HepG2 (cell line): ENCODE data around the gene GRID1.

Experiments
- EP300 ChIP-seq, 3 experiments: sonication (generic) in 1 of 3; formaldehyde crosslinking in 1 of 3; IDR thresholded peaks; 2 replicates each; pipeline versions ENCODE4 v1.5.1 to v1.6.1; 2011 to 2020; ENCODE audit warnings: low read depth in 2 of 3, low read length in 2 of 3, borderline replicate concordance in 1 of 3, improper control_type of control experiment in 1 of 3, mild to moderate bottlenecking in 1 of 3, missing genetic modification reagents in 1 of 3, moderate library complexity in 1 of 3
- ETV6 ChIP-seq: sonication (generic); formaldehyde crosslinking; conservative IDR thresholded peaks from 2 replicates; pipeline ENCODE4 v1.4.0; 2020; ENCODE audit warnings: missing genetic modification reagents
- NR2C2 ChIP-seq: sonication (generic); formaldehyde crosslinking; IDR thresholded peaks from 2 replicates; pipeline ENCODE4 v1.4.0; 2020; ENCODE audit warnings: missing genetic modification reagents, mild to moderate bottlenecking, moderate library complexity, borderline replicate concordance
- SETDB1 ChIP-seq: sonication (generic); formaldehyde crosslinking; IDR thresholded peaks from 2 replicates; pipeline ENCODE4 v1.5.1; 2020; ENCODE audit warnings: missing genetic modification reagents, mild to moderate bottlenecking, borderline replicate concordance
- TCF7 ChIP-seq: sonication (generic); IDR thresholded peaks from 2 replicates; pipeline ENCODE4 v1.6.1; 2016; ENCODE audit warnings: antibody characterized with exemption, low read depth
- ZNF780A ChIP-seq: sonication (generic); formaldehyde crosslinking; IDR thresholded peaks from 2 replicates; pipeline ENCODE4 v1.8.0; 2022; ENCODE audit warnings: mild to moderate bottlenecking, missing genetic modification reagents, moderate library complexity
- TF ChIP-seq, protein P1 (sequence below): sonication (generic); formaldehyde crosslinking; IDR thresholded peaks from 2 replicates; pipeline ENCODE4 v1.9.0; 2022; ENCODE audit warnings: missing genetic modification reagents, mild to moderate bottlenecking, borderline replicate concordance

DNA sequence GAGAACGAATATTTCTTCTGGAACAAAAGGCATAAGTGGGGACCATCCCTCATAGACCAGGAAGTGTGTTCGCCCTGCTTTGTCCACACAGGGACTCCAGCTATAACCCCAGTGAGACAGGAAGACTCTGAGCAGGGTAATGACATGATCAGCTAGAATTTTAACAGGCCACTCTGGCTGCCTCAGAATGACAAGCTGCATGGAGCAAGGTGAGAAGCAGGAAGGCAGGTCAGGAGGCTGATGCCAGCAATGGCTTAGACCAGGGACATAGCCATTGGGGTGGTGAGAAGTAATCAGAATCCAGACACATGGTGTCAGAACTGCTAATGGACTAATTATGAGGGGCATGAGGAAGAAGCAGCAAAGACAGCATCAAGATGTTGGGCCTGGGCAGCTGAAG, 264.6 kb downstream of the GRID1 start:
- no peak for TF ChIP-seq ETV6 (CRISPR knock-in tag)
- no peak for TF ChIP-seq EP300 (IDR thresholded peaks at IDR 0.05; ENCODE audit: low read depth in 2 of 2, low read length in 2 of 2)
- no peak for TF ChIP-seq EP300 (CRISPR knock-in tag; IDR thresholded peaks at IDR 0.05; ENCODE audit: borderline replicate concordance)
- no peak for TF ChIP-seq TCF7
- TF ChIP-seq NR2C2 (CRISPR knock-in tag): no peak
- TF ChIP-seq, protein P1, sequence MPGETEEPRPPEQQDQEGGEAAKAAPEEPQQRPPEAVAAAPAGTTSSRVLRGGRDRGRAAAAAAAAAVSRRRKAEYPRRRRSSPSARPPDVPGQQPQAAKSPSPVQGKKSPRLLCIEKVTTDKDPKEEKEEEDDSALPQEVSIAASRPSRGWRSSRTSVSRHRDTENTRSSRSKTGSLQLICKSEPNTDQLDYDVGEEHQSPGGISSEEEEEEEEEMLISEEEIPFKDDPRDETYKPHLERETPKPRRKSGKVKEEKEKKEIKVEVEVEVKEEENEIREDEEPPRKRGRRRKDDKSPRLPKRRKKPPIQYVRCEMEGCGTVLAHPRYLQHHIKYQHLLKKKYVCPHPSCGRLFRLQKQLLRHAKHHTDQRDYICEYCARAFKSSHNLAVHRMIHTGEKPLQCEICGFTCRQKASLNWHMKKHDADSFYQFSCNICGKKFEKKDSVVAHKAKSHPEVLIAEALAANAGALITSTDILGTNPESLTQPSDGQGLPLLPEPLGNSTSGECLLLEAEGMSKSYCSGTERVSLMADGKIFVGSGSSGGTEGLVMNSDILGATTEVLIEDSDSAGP (CRISPR knock-in tag): no peak
- TF ChIP-seq ZNF780A (CRISPR knock-in tag): no peak
- TF ChIP-seq SETDB1 (CRISPR knock-in tag): no peak
